Measurements from ENCODE around the gene FARS2. TPM values are rescaled to one million over a fixed set of nuclear protein-coding genes. Genes with fewer than 3 reads are reported as not detected.

The FARS2 gene
- polyA plus RNA-seq, 1 donor (not counting 4 experiments of a cell fraction or from before 2014, with no cell fraction given), result 21.3 TPM

DNA sequence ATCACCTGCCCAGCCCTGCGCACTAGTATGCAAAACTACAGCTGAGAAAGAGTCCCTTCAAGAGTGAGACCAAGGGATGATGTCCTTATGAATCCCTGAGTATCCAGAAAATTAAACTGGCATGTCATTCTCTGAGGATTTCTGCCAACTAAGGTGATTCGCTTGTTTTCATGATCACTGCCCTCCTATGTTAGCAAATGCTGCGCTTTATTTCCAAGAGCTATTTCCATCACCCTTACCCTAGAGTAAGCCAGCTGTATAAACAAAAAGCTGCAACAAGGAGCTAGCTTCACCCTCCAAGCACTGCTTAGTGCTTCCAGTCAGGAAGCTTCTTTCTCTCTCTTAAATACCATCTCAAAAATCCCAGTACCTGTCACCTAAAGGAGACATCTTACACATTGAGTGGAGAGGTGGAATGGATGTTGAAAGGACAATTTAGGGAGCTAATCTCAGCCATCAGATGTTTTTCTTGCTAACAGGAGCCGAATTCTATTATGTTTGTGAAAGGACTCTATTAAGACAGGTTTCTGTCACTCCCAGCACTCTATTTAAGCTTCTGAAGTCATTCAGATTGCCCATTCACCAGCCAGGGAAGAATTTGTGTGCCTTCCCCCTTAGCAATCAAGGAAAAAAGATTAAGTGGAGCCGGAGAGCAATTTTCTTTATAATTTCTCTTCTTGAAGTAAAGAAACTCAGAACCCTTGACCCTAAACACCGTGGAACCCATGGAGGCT lies 423.2 kb downstream of the FARS2 start:
- H3K9me3 ChIP-seq (ENCODE audit: control insufficient read depth, low read depth, low read length), result no peaks in the 10 kb centered on the region
- DNase-seq (ENCODE audit: low read depth, low spot score) (no peak), FAIRE-seq (no peak)
- no peak overlapping the region for H3K4me3 ChIP-seq (ENCODE audit: control insufficient read depth in 2 of 3, extremely low read depth in 1 of 3, insufficient read depth in 2 of 3, low read depth in 1 of 3, low read length in 3 of 3)
- no peaks in the 10 kb centered on the region for H3K4me1 ChIP-seq (ENCODE audit: control insufficient read depth, extremely low read depth, insufficient read depth, low read length)
- H4K20me1 ChIP-seq (ENCODE audit: control insufficient read depth, extremely low read depth, insufficient read depth, low read length), result no peaks in the 10 kb centered on the region
- H3K9me1 ChIP-seq (ENCODE audit: control insufficient read depth, extremely low read depth, insufficient read depth, low read length), result no peaks in the 10 kb centered on the region
- TF ChIP-seq, protein P1, sequence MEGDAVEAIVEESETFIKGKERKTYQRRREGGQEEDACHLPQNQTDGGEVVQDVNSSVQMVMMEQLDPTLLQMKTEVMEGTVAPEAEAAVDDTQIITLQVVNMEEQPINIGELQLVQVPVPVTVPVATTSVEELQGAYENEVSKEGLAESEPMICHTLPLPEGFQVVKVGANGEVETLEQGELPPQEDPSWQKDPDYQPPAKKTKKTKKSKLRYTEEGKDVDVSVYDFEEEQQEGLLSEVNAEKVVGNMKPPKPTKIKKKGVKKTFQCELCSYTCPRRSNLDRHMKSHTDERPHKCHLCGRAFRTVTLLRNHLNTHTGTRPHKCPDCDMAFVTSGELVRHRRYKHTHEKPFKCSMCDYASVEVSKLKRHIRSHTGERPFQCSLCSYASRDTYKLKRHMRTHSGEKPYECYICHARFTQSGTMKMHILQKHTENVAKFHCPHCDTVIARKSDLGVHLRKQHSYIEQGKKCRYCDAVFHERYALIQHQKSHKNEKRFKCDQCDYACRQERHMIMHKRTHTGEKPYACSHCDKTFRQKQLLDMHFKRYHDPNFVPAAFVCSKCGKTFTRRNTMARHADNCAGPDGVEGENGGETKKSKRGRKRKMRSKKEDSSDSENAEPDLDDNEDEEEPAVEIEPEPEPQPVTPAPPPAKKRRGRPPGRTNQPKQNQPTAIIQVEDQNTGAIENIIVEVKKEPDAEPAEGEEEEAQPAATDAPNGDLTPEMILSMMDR (optimal IDR thresholded peaks at IDR 0.05 in 1 of 3, IDR thresholded peaks at IDR 0.05 in 1 of 3, conservative IDR thresholded peaks at IDR 0.05 in 1 of 3; ENCODE audit: extremely low read depth in 1 of 3, insufficient read depth in 2 of 3, low read length in 3 of 3), result no peak
- TF ChIP-seq EZH2 (IDR thresholded peaks at IDR 0.05; ENCODE audit: low read length), result no peak
- dilution Hi-C loops (cut with MboI; ENCODE audit: extremely low pct_ligation_motif_present, low sequenced_read_pairs), result no loop called here
- H3K27ac ChIP-seq (ENCODE audit: control insufficient read depth, insufficient read depth, low read length), result no peak overlapping the region
- no peaks in the 10 kb centered on the region for H3K79me2 ChIP-seq (ENCODE audit: control insufficient read depth, insufficient read depth, low read length)
- no peak overlapping the region for H3K9ac ChIP-seq (ENCODE audit: control insufficient read depth, extremely low read depth, insufficient read depth, low read length)
- no peaks in the 10 kb centered on the region for H3K27me3 ChIP-seq (ENCODE audit: control insufficient read depth, extremely low read depth, insufficient read depth, low read length)
- H2AFZ ChIP-seq (ENCODE audit: control insufficient read depth, low read length), result no peak overlapping the region
- no peak overlapping the region for H3K4me2 ChIP-seq (ENCODE audit: control insufficient read depth, extremely low read depth, insufficient read depth, low read depth, low read length)
- H3K36me3 ChIP-seq (ENCODE audit: control insufficient read depth in 2 of 2, extremely low read depth in 1 of 2, insufficient read depth in 2 of 2, low read length in 2 of 2), result no peaks in the 10 kb centered on the region

DNA sequence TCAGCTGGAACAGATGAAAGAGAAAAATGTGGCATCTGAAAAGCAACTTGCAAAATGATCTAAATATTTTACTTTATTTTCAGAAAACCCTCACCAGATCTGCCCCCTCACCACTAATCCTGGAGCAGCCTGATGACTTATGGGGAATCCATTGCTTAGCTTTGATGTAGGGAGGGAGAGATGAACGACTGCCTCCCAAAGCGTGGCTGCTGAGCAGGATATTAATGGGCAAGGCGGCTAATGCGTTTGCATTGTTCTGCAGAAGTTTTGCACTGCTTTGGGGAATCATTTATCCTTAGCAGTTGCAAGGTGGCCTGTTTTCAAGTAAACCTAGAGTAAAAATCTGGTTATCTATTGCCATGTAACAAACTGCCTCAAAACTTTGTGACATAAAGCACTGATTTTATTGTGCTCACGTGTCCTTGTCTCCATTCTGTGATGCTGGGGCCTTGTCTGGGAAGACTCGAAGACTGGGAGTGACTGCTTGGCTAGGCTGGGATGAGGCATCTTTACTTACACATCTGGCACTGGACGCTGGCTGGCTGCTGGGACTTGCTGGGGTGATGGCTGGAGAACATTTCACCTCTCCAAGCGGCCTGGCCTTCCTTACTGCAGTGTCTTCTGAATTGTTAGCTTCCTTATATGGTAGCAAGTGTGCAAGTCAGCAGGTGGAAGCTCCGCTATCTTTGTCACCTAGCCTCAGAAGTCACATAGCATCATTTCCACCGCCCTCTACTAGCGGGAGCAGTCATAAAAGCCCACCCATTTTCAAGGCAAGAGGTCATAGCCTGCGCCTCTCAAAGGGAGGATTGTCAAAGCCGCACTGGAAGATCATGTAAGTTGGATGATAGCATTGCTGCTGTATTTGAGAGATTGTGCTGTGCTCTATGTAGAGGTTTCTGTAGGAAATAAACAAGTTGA lies 432.2 kb downstream of the FARS2 start:
- Histone ChIP-seq H3K36me3 (ENCODE audit: control insufficient read depth in 2 of 2, extremely low read depth in 1 of 2, insufficient read depth in 2 of 2, low read length in 2 of 2) (no peaks in the 10 kb centered on the region), H3K9me1 (ENCODE audit: control insufficient read depth, extremely low read depth, insufficient read depth, low read length) (no peaks in the 10 kb centered on the region), H3K4me2 (ENCODE audit: control insufficient read depth, extremely low read depth, insufficient read depth, low read depth, low read length) (no peak overlapping the region), H3K9me3 (ENCODE audit: control insufficient read depth, low read depth, low read length) (peaks cover 6% of the 10 kb centered on the region), H2AFZ (ENCODE audit: control insufficient read depth, low read length) (no peak overlapping the region), H3K9ac (ENCODE audit: control insufficient read depth, extremely low read depth, insufficient read depth, low read length) (no peak overlapping the region), H3K27me3 (ENCODE audit: control insufficient read depth, extremely low read depth, insufficient read depth, low read length) (no peaks in the 10 kb centered on the region), H3K4me1 (ENCODE audit: control insufficient read depth, extremely low read depth, insufficient read depth, low read length) (peaks cover 7% of the 10 kb centered on the region), H3K27ac (ENCODE audit: control insufficient read depth, insufficient read depth, low read length) (no peak overlapping the region), H3K79me2 (ENCODE audit: control insufficient read depth, insufficient read depth, low read length) (no peaks in the 10 kb centered on the region), H3K4me3 (ENCODE audit: control insufficient read depth in 2 of 3, extremely low read depth in 1 of 3, insufficient read depth in 2 of 3, low read depth in 1 of 3, low read length in 3 of 3) (no peak overlapping the region), H4K20me1 (ENCODE audit: control insufficient read depth, extremely low read depth, insufficient read depth, low read length) (no peaks in the 10 kb centered on the region)
- FAIRE-seq (no peak), DNase-seq (ENCODE audit: low read depth, low spot score) (no peak)
- dilution Hi-C loops (cut with MboI; ENCODE audit: extremely low pct_ligation_motif_present, low sequenced_read_pairs), result no loop called here
- TF ChIP-seq, protein P1 (optimal IDR thresholded peaks at IDR 0.05 in 1 of 3, IDR thresholded peaks at IDR 0.05 in 1 of 3, conservative IDR thresholded peaks at IDR 0.05 in 1 of 3; ENCODE audit: extremely low read depth in 1 of 3, insufficient read depth in 2 of 3, low read length in 3 of 3), result no peak
- TF ChIP-seq EZH2 (IDR thresholded peaks at IDR 0.05; ENCODE audit: low read length), result no peak
